ENCODE results near the gene PEF1.

The PEF1 gene

DNA sequence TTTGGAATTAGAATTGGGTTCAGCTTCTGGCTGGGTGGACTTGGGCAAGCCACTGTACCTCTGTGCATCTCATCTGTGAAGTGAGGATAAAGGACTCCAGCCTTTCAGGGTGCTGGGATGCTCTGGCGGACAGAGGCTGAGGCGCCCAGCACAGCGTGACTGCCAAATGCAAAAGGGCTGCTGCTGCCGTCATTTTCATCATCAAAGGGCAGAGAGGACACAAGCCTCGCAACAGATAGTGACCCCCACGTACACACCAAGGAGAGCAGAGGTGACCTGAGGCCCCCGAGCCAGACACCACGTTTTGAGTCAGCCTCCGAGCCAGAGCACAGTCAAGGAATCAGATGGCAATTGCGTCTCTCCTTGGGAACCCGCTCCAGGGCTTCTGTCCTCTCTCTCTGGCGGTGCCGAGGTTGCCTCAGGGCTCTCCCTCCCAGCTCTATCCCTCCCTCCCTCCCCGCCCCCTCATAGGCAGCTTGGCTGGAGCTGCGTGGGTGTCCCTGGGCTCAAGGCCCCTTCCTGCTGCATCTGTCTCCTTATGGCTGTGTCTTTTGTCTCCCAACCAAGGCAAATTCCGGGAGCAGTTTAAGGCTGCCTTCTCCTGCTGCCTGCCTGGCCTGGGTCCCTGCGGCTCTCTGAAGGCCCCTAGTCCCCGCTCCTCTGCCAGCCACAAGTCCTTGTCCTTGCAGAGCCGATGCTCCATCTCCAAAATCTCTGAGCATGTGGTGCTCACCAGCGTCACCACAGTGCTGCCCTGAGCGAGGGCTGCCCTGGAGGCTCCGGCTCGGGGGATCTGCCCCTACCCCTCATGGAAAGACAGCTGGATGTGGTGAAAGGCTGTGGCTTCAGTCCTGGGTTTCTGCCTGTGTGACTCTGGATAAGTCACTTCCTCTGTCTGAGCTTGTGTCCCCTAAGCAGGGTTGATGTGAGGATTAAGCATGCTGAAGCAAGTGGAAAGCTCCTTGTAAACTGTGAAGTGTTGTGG lies 18.2 kb downstream of the PEF1 start:
- no peak for DNase-seq

DNA sequence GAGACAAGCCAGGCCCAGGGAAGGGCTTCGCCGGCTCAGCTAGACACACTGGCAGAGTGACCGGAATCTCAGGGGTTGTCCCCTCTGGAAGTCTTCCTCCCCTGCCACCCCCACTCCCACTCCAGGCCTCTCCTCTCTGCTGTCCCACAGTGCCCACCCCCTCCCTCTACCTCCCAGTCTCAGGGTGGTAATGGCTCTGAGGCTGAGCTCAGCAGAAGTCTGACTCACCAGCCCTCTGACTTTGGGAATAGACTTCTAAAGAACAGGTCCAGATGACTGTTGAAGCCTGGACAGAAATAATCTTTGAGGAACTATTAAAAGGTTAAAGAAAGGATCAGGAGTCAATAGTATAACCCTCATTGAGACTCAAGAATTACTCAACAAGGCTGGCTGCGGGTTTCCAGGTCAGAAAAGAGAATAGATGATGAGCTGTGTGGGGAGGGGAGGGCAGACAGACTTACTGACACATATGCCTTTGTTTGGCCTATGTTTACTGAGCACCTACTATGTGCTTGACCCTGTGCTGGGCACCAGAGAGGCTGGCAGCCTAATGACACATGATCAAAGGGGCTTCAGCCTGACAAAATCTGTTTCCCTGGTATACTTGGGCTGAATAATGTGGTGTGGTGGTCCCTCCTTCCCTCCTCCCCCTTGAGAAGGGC lies 19.0 kb downstream of the PEF1 start:
- no peak for DNase-seq

DNA sequence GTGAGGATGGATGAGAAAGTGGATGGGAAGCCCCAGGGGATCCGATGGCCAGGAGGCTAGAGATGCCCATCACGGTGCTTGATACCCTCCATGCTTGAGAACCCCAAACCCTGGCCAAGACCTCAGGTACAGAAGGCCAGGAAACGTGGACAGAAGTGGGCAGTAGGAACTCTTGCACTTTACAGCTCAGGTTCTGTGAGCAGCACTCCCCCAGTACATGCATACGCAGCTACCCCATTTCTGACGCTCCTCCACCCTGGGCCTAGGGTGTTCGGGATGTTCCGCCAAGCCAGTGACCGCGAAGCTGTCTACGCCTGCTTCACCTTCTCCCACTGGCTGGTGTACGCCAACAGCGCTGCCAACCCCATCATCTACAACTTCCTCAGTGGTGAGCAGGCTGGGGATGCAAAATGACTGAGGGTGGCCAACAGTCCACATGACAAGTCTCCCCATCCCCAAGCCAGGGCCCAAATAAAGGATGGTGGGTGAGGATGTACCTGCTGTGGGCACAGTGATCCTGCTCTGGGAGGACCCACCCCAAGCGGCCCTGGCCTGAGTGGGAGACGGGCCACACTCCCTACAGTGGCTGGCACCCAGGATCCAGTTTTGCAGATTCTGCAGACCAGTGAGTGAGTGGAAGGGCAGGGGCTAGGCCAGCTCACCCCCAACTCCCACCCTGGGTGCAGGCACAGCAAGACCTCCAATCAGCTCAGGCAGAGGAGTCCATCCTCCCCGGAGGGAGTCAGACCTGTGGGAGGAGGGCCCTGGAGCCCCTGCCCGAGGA lies 19.8 kb downstream of the PEF1 start:
- DNase-seq, result no peak

DNA sequence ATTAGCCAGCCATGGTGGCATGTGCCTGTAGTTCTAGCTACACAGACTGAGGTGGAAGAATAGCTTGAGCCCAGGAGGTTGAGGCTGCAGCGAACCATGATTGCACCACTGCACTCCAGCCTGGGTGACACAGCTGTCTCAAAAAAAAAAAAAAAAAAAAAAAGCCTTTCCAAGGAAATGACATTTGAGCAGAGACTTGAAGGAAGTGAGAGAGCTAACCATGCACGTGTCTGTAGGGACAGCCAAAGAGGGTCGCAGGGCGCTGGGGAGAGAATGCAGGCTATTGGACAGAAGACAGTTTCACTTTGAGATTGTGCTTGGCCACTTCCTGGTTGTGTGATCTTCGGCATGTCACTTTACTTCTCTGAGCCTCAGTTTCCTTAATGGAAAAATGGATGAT lies 20.4 kb downstream of the PEF1 start:
- DNase-seq, result no peak

DNA sequence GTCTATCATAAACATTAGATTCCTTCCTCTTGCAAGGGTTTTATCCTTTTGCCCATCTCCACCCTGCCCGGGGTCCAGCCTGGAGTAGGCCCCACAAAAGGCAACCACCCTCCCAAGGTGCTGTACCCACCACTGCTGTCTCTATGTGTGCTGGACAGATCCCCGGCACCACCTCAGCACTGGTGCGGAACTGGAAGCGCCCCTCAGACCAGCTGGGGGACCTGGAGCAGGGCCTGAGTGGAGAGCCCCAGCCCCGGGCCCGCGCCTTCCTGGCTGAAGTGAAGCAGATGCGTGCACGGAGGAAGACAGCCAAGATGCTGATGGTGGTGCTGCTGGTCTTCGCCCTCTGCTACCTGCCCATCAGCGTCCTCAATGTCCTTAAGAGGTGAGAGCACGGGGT lies 21.3 kb downstream of the PEF1 start:
- no peak for DNase-seq

GRCh38 chr1:31621847-31622730 lies 22.6 kb downstream of the PEF1 start:
- no peak for DNase-seq

- DNase-seq, result no peak
Measured at GRCh38 chr1:31621498-31621820, 23.2 kb downstream of the PEF1 start.

- no peak for DNase-seq
Measured at GRCh38 chr1:31620631-31621497, 23.8 kb downstream of the PEF1 start.

GRCh38 chr1:31618916-31619846 lies 25.5 kb downstream of the PEF1 start:
- DNase-seq, result peak; percentile 19

DNA sequence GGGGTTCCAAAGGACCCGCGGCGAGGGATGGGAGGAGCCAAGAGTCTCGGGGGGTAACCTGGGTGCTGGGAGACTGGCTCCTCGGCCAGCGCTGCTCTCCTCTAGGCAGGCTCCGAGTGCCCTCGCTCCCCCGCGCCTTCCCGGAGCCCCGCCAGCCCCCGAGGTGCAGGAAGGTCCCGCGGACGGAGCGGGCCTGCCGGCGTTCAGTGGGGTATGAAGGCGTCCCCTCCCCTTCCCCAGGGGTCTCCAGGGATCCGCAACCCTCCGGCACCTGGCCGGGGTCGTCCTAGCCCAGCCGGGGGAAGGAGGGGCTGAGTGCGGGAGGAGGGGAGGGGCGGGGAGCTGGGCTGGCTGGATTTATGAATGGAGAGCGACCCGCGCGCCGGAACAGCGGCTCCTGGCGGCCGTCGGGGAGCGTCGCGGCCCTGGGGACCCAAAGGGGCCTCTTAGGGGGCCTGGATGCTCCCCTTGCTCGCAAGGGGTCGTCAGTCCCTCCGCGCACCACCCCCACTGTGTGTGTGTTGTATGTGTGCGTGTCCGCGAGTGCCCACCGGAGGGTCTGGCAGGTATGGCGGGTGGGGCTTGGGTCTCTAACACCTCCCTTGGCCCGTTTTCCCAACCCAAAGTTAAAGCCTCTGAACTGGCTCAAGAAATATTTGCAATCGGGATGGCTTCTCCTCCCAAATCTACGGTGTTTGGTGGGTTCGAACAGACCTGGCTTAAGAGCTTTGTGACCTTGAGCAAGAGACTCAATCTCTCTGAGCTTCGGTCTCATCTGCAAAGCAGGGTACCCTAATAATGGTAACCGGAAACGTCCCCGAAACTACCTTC lies 26.5 kb downstream of the PEF1 start:
- peak; percentile 58 for DNase-seq

- no peak for DNase-seq
Measured at GRCh38 chr1:31617218-31617915, 27.3 kb downstream of the PEF1 start, which contains the start of gene HCRTR1. TSS of gene HCRTR1 (plus strand) at chr1:31617689. CDS start at chr1:31619193, 1,504 bp downstream.

DNA sequence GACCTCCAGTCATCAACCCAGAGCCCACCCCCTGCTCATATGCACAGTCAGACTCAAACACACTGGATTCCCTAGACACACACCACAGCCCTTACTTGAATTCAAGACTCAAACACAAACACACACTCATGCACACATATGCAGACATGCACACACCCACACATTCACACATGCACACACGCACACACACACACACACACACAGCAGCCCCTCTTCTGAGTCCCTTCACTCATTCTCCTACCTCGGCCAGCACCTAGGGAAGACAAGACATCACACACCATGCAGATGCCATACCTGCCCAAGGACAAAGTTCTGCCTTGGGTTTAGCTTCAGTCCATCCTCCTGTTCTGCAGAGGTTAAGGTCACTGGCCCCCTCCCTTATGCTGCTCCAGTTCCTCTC lies 28.7 kb downstream of the PEF1 start:
- DNase-seq, result no peak

- DNase-seq, result no peak
Measured at GRCh38 chr1:31615414-31615813, 29.3 kb downstream of the PEF1 start.

DNA sequence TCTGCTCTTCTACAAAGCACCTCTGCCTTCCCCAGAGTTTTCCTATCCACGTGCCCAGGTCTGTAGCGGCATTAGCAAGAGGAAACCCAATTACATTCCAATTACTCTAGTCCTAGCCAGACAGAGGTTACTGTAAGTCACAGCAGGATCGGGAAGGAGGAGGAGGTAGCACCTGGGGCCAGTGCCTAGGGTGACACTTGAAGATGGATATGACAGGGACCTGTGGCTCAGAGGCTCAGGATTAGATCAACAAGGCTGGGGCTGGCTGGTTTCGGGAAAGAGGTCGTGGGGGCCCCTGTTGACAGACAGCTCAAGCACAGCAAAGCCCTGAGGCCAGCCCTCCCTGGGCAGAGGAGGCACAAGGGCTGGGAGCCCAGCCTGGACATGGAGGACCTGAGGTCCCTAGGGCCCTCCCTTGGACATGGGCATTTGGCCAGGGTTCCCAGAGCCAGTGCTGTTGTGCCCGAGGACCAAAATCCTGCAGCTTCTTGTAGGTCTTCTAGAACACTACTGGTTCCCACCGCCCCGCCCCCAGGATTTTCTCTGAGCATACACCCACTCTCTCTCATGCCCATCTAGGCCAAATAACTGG lies 30.2 kb downstream of the PEF1 start:
- no peak for DNase-seq

DNA sequence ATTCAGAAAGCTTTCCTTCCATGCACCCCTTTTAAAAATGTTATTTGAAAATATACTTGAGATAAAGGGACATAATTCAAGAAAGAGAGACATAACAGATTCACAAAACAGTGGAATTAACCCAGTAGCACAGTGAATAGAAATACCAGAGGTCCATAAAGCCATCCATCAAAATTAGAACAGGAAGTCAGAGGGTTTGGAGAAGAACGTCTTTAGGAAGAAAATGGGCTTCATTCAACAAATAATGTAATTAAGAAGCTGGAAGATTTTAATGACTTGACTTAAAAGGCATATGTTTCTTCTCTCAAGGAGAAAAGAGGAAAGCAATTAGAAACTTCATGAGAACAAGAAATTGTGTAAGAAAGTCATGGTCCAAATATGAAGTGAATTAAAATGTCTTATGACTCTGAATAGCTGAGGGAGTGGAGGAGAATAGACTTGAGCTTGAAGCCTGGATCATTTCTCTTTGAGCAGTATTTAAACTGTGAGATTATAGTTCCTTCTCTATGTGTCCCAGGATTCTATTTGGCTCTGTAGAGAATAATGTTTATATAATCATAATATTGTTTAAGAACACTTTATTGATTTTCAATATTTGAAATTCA lies 35.1 kb downstream of the PEF1 start:
- DNase-seq, result no peak

DNA sequence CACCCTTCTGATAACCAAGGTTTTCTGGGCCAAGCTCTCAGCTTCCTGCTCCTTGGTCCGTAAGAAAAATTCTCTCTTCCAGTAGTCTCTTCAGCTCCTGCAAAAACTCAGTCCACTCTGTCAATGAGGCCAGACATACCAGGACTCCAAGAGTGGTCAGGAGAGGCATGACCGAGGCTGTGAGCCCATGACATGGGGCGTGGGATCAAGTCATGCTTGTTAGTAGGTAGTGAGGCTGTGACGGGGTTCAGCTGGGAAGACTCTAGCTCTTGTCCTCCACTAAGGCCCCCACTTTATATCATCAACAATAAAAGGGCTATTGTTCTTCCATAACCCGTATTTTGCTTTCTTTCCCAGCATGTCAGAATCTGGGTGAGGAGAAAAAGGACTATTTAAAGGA lies 37.3 kb downstream of the PEF1 start:
- DNase-seq, result no peak

DNA sequence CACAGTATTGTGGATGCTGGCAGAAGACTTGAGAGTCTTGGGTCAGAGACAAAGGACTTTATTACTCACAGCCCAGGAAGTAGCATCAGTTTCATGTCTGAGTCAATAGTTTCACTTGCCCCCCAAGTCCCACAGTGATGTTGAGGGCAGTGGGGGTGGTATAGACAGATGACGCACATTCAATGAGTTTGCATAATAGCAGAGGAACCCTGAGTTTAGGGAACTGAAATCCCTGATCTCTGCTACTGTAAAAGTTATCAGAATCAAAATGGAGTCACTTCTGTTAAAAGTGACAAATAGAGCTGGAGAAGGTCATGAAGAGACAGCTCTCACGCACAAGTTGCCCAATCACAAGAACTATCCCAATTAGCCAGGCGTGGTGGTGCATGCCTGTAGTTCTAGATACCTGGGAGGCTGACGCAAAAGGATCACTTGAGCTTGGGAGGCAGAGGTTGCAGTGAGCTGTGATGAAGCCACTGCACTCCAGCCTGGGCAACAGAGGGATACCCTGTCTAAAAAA lies 38.7 kb downstream of the PEF1 start:
- peak; percentile 87 for DNase-seq

- no peak for DNase-seq
Measured at GRCh38 chr1:31602081-31602480, 42.6 kb downstream of the PEF1 start.
